ENCODE data around the gene VPS8. TPM values are rescaled to one million over a fixed set of nuclear protein-coding genes. Genes with fewer than 3 reads are reported as not detected.

Gene VPS8
- total and polyA plus RNA-seq, 9 of the 15 experiments (the other 6 are each of a cell fraction or from before 2014, with no cell fraction given) = 7.2 to 41.0 (median 28.3) TPM

DNA sequence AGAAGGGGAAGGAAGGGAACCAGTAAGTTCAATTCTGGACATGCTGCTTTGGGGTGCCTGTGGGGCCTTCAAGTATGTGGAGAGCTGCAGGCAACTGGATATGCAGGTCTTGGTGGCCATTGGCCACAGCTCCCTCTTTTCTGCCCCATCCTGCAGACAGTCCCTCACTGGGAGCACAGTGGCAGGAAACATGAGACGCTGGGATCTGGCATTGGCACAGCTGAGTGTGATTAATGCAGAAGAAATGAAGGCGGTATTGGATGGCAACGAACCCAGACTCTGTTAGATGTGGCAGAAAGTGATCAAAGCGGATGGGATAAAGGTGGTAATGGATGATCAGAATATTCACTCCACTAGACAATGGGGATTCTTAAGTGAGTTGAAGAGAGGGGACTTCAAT lies 23.2 kb upstream of the VPS8 start:
- in situ Hi-C loops (cut with MboI) (loop anchor here (25.0 kb wide), 1 partner anchor 376 kb away; no protein-coding TSS in a partner anchor), intact Hi-C loops (cut with micrococcal nuclease) (no loop called here)
- FAIRE-seq = no peak
- TF ChIP-seq HMGN3 (IDR thresholded peaks at IDR 0.05; ENCODE audit: borderline replicate concordance, extremely low read depth, insufficient read length, low read depth, low read length) (no peak), STAT5B (CRISPR knock-in tag; IDR thresholded peaks at IDR 0.05) (no peak), TGIF2 (CRISPR knock-in tag; IDR thresholded peaks at IDR 0.05) (no peak)
- TF ChIP-seq, protein P1, sequence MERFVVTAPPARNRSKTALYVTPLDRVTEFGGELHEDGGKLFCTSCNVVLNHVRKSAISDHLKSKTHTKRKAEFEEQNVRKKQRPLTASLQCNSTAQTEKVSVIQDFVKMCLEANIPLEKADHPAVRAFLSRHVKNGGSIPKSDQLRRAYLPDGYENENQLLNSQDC (CRISPR knock-in tag; IDR thresholded peaks at IDR 0.05) = no peak
- POLR2A ChIA-PET = interaction anchor here (0.7 kb wide), 1 partner anchor 10 kb away, joined by 3 read pairs; no protein-coding TSS in a partner anchor
- no TSS peak for BruUV-seq (replicated peaks)
- no peaks in the 10 kb centered on the region for H3K79me2 ChIP-seq (ENCODE audit: control insufficient read depth, insufficient read depth, low read length)
- no peak for ATAC-seq
- no peak overlapping the region for H3K9ac ChIP-seq (ENCODE audit: insufficient read depth in 1 of 2, low read depth in 2 of 2, low read length in 2 of 2)
- no peaks in the 10 kb centered on the region for H3K4me1 ChIP-seq (replicated peaks in 1 of 2; ENCODE audit: control insufficient read depth in 2 of 2, insufficient read depth in 2 of 2, low read length in 2 of 2)
- no peak for DNase-seq (ENCODE audit: extremely low read depth in 1 of 4, low spot score in 3 of 4)
- H2AFZ ChIP-seq (ENCODE audit: low read depth, low read length) = no peak overlapping the region
- H3K9me3 ChIP-seq (replicated peaks; ENCODE audit: control insufficient read depth, insufficient read depth, low read depth, low read length) = no peaks in the 10 kb centered on the region
- no peak overlapping the region for H3K4me2 ChIP-seq (ENCODE audit: insufficient read depth, low read length)
- no peak overlapping the region for H3K4me3 ChIP-seq
- H3K27me3 ChIP-seq (ENCODE audit: control insufficient read depth in 2 of 2, insufficient read depth in 2 of 2, low read length in 2 of 2) = peaks cover 58 to 76% of the 10 kb centered on the region in 2 experiments
- WGBS (ENCODE audit: insufficient coverage, low coverage, missing lambda C conversion rate) = 2% methylated on average over 4 of the region's 4 CpGs
- CTCF ChIA-PET (ENCODE audit: low intra/inter-chr PET ratio) = no interaction called here
- H3K27ac ChIP-seq (ENCODE audit: extremely low read depth, low read depth, low read length) = no peak overlapping the region
- no peaks in the 10 kb centered on the region for H3K36me3 ChIP-seq (ENCODE audit: control insufficient read depth, insufficient read depth, low read length)
- no peaks in the 10 kb centered on the region for H4K20me1 ChIP-seq (replicated peaks; ENCODE audit: control insufficient read depth, insufficient read depth, low read length)
- no peaks in the 10 kb centered on the region for H3K9me1 ChIP-seq (ENCODE audit: control insufficient read depth, insufficient read depth, low read length)

DNA sequence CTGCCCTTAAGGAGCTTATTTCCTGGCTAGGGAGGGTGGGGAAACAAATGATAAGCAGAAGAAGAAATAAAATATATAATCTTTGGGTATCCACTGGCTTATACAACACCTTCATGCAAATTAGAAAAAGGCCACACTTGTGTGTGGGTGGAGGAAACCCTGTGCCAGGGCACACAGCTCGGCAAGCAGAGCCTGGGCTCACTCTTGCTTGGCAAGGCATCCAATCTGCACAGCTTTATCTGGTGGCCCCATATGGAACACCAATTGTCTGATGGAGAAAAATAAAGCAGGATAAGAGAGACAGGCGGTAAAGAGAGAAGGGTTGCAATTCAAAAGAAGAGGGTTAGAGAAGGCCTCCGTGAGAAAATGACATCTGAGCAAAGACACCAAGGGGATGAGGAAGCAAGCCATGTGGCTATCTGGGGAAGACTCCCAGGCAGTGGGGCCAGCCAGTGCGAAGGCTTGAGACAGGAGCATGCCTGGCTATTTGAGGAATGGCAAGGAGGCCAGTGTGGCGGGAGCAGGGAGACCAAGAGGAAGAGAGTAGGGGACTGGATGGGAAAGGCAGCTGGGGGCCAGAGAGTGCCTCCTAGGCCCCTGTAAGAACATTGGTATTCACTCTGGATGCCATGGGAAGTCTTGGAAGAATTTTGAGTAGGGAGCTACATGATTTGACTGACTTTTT lies 22.5 kb upstream of the VPS8 start:
- H3K4me1 ChIP-seq (replicated peaks in 1 of 2; ENCODE audit: control insufficient read depth in 2 of 2, insufficient read depth in 2 of 2, low read length in 2 of 2) = no peaks in the 10 kb centered on the region
- in situ Hi-C loops (cut with MboI) = loop anchor here (25.0 kb wide), 1 partner anchor 377 kb away; no protein-coding TSS in a partner anchor
- BruUV-seq (replicated peaks) = no TSS peak
- FAIRE-seq (no peak), ATAC-seq (no peak), DNase-seq (ENCODE audit: extremely low read depth in 1 of 4, low spot score in 3 of 4) (no peak)
- intact Hi-C loops (cut with micrococcal nuclease) = no loop called here
- H4K20me1 ChIP-seq (replicated peaks; ENCODE audit: control insufficient read depth, insufficient read depth, low read length) = no peaks in the 10 kb centered on the region
- no peaks in the 10 kb centered on the region for H3K36me3 ChIP-seq (ENCODE audit: control insufficient read depth, insufficient read depth, low read length)
- WGBS (ENCODE audit: insufficient coverage, low coverage, missing lambda C conversion rate) = 0% methylated on average over 5 of the region's 5 CpGs
- H3K79me2 ChIP-seq (ENCODE audit: control insufficient read depth, insufficient read depth, low read length) = no peaks in the 10 kb centered on the region
- no peak overlapping the region for H2AFZ ChIP-seq (ENCODE audit: low read depth, low read length)
- ChIA-PET POLR2A (no interaction called here), CTCF (ENCODE audit: low intra/inter-chr PET ratio) (no interaction called here)
- no peaks in the 10 kb centered on the region for H3K9me1 ChIP-seq (ENCODE audit: control insufficient read depth, insufficient read depth, low read length)
- no peak overlapping the region for H3K27ac ChIP-seq (ENCODE audit: extremely low read depth, low read depth, low read length)
- peaks cover 56 to 74% of the 10 kb centered on the region in 2 experiments for H3K27me3 ChIP-seq (ENCODE audit: control insufficient read depth in 2 of 2, insufficient read depth in 2 of 2, low read length in 2 of 2)
- H3K9ac ChIP-seq (ENCODE audit: insufficient read depth in 1 of 2, low read depth in 2 of 2, low read length in 2 of 2) = no peak overlapping the region
- H3K4me2 ChIP-seq (ENCODE audit: insufficient read depth, low read length) = no peak overlapping the region
- H3K9me3 ChIP-seq (replicated peaks; ENCODE audit: control insufficient read depth, insufficient read depth, low read depth, low read length) = no peaks in the 10 kb centered on the region
- H3K4me3 ChIP-seq = no peak overlapping the region
- no peak for TF ChIP-seq HDAC6 (IDR thresholded peaks at IDR 0.05; ENCODE audit: low read depth, low read length)
- no peak for TF ChIP-seq CBFA2T3 (IDR thresholded peaks at IDR 0.05)
- TF ChIP-seq ERF (CRISPR knock-in tag; IDR thresholded peaks at IDR 0.05) = no peak
- no peak for TF ChIP-seq RCOR1 (IDR thresholded peaks at IDR 0.05; ENCODE audit: borderline replicate concordance in 1 of 2, low read depth in 2 of 2, low read length in 2 of 2)
- no peak for TF ChIP-seq CREM (IDR thresholded peaks at IDR 0.05; ENCODE audit: low read depth)
- no peak for TF ChIP-seq ZBTB7A (IDR thresholded peaks at IDR 0.05; ENCODE audit: borderline replicate concordance, control insufficient read depth, low read depth, low read length)
- TF ChIP-seq RBM17 (IDR thresholded peaks at IDR 0.05; ENCODE audit: borderline replicate concordance, low read depth, low read length) = no peak
- no peak for TF ChIP-seq BDP1 (IDR thresholded peaks at IDR 0.05; ENCODE audit: insufficient read depth, insufficient read length)
- TF ChIP-seq PTBP1 (IDR thresholded peaks at IDR 0.05; ENCODE audit: low read depth, low read length) = no peak
- no peak for TF ChIP-seq STAT5A (IDR thresholded peaks at IDR 0.05; ENCODE audit: borderline replicate concordance, low read length)
- no peak for TF ChIP-seq TAF7 (tag; IDR thresholded peaks at IDR 0.05)
- TF ChIP-seq ZNF76 (CRISPR knock-in tag; IDR thresholded peaks at IDR 0.05; ENCODE audit: borderline replicate concordance) = no peak
- TF ChIP-seq, protein P2, sequence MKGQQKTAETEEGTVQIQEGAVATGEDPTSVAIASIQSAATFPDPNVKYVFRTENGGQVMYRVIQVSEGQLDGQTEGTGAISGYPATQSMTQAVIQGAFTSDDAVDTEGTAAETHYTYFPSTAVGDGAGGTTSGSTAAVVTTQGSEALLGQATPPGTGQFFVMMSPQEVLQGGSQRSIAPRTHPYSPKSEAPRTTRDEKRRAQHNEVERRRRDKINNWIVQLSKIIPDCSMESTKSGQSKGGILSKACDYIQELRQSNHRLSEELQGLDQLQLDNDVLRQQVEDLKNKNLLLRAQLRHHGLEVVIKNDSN (CRISPR knock-in tag; IDR thresholded peaks at IDR 0.05) = no peak

Measured in K562 (cell line).